Right ventricle myocardium inferior (tissue), 1 donor: ENCODE measurements around the gene KRT81. TPM values are rescaled to one million over a fixed set of nuclear protein-coding genes. Genes with fewer than 3 reads are reported as not detected.

Experiments used
- ATAC-seq: fragments of 200-7000 bp; cut with Tn5 transposase; one replicate; pipeline ENCODE4 v1.9.1; 2020; ENCODE audit warnings: mild to moderate bottlenecking, moderate library complexity
- DNase-seq: peaks from one replicate; pipeline ENCODE4 v3.0.0; 2021; ENCODE audit errors: missing footprints
- intact Hi-C: fragments of 100-400 bp; cut with DNase I; formaldehyde crosslinking; loops from one replicate; pipeline ENCODE4 v1.11.0; 2022
- total RNA-seq: library from RNA; stranded (reverse); fragmentation: NEBNext Ultra II Directional; extraction: Animal tissue kit (Norgen Biotek cat#: 25700); gene quantifications from one replicate; pipeline ENCODE4 v1.2.1, GENCODE V29; 2021
- donor health status: DM: no; HTN: yes; CAD: no; lungs with severe emphysema.

Gene KRT81
- total RNA-seq, 1 donor from 2014 or later: not detected

- ATAC-seq (no peak), DNase-seq (no peak)
- intact Hi-C loops: no loop called here
Measured at GRCh38 chr12:52236386-52237050, 54.8 kb downstream of the KRT81 start.

Other genes starting within 250 kb of the KRT81 start
- 40.6 TPM for gene NR4A1, start 240.1 kb downstream of the KRT81 start, total RNA-seq
- 24.9 TPM for gene ATG101, start 221.6 kb downstream of the KRT81 start, total RNA-seq
- gene SMIM41, start 211.8 kb downstream of the KRT81 start, total RNA-seq: 0.16 TPM
- gene KRT80, start 99.5 kb downstream of the KRT81 start, total RNA-seq: not detected
- gene KRT7, start 58.3 kb downstream of the KRT81 start, total RNA-seq: not detected
- not detected for gene KRT86, start 16.9 kb downstream of the KRT81 start, total RNA-seq
- gene KRT83, start 29.9 kb upstream of the KRT81 start, total RNA-seq: not detected
- gene KRT85, start 75.9 kb upstream of the KRT81 start, total RNA-seq: not detected
- gene KRT84, start 94.1 kb upstream of the KRT81 start, total RNA-seq: not detected
- not detected for gene KRT82, start 114.8 kb upstream of the KRT81 start, total RNA-seq
- not detected for gene KRT75, start 142.8 kb upstream of the KRT81 start, total RNA-seq
- gene KRT6B, start 160.6 kb upstream of the KRT81 start, total RNA-seq: not detected
- not detected for gene KRT6C, start 182.3 kb upstream of the KRT81 start, total RNA-seq
- gene KRT6A, start 201.7 kb upstream of the KRT81 start, total RNA-seq: 0.16 TPM
- 0.16 TPM for gene KRT5, start 228.9 kb upstream of the KRT81 start, total RNA-seq